NCI-H510A (cell line): ENCODE results near the gene NR6A1.

Source experiments
- DNase-seq: peaks from one replicate; lab custom pipeline; 2025; lab: John Stamatoyannopoulos, UW

Gene NR6A1

GRCh38 chr9:124470726-124471125 lies 300.4 kb downstream of the NR6A1 start:
- DNase-seq = no peak

GRCh38 chr9:124470306-124470705 lies 300.8 kb downstream of the NR6A1 start:
- DNase-seq = no peak

GRCh38 chr9:124469011-124469832 lies 301.9 kb downstream of the NR6A1 start:
- DNase-seq = no peak

GRCh38 chr9:124468061-124468740 lies 302.9 kb downstream of the NR6A1 start:
- DNase-seq = no peak

GRCh38 chr9:124467410-124468060 lies 303.6 kb downstream of the NR6A1 start:
- DNase-seq = no peak
